G401.6 (cell line): ENCODE results near the gene HLCS.

Source experiments
- FAIRE-seq: peaks from 2 replicates; lab custom pipeline; 2012; peaks lifted over from hg19 to GRCh38; lab: Jason Lieb, UNC

HLCS gene

GRCh38 chr21:36719614-36720013, 246.9 kb downstream of the HLCS start:
- FAIRE-seq: no peak

DNA sequence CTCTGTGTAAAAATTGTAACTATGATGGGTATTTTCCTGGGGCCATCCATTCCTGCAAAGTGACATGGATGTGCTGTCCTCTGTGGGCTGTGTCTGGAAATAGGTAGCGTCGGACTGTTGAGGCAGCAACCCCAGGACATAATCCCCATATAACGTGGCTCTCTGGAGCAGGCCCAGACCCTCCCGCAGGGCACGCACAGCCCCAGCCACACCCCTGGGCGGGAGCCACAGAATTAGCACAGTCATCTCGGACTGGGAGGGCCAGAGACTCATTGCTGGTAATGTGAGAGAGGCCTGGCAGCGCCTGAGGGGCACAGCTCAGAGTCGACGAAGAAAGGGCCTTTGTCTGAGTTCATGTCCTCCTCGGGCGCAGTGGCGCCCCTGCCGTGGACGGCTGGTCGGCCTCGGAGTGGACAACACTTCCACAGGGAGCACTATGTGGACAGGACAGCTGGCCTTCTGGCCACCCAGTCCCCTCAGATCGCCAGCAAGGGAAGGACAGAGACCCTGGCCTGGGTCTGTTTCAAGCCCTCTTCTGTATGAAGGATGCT, 247.4 kb downstream of the HLCS start:
- no peak for FAIRE-seq

DNA sequence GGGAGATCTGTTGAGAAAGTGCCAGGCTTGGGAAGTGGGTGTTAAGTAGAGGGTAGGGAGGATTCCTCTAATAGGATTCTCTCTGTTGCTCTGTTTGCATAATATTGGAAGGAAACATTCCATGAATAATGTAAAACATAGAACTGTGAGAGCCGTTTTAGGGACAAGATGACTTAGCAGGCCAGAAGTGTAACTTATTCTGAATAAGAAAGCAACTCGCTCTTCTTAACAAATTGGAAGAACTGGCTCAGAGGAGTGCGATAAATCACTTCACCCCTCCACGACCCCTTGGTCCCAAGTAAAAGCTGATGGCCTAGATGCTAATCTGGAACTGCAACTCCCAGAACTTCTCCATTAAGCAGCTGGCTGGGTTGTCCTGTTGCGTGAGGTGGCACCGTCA, 248.5 kb downstream of the HLCS start:
- no peak for FAIRE-seq

DNA sequence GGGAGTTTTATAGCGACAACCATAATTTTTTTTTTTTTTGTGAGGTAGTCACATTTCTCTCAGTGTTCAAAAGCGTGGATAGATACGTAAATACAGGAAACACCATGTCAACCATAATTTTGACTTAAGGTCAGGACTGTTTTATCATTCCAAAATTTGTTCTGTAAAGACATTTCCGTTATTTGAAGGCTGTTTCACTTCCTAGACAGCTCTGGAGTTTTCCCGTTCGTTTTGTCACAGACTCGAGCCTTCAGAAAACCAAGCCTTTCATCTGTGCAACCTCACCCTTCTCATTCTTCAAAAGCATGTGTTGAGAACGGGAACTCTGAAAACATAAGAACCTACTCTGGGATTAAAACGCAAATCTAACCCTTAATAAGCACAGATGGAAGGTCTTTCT, 249.6 kb downstream of the HLCS start:
- FAIRE-seq: no peak

- no peak for FAIRE-seq
Observed at GRCh38 chr21:36716387-36716786, 250.1 kb downstream of the HLCS start.

- no peak for FAIRE-seq
Observed at GRCh38 chr21:36713746-36714145, 252.7 kb downstream of the HLCS start.

GRCh38 chr21:36710729-36711048, 255.8 kb downstream of the HLCS start:
- no peak for FAIRE-seq

- no peak for FAIRE-seq
Observed at GRCh38 chr21:36709868-36710728, 256.4 kb downstream of the HLCS start.

GRCh38 chr21:36709030-36709867, 257.2 kb downstream of the HLCS start:
- no peak for FAIRE-seq

GRCh38 chr21:36708286-36709029, 258.0 kb downstream of the HLCS start:
- no peak for FAIRE-seq

DNA sequence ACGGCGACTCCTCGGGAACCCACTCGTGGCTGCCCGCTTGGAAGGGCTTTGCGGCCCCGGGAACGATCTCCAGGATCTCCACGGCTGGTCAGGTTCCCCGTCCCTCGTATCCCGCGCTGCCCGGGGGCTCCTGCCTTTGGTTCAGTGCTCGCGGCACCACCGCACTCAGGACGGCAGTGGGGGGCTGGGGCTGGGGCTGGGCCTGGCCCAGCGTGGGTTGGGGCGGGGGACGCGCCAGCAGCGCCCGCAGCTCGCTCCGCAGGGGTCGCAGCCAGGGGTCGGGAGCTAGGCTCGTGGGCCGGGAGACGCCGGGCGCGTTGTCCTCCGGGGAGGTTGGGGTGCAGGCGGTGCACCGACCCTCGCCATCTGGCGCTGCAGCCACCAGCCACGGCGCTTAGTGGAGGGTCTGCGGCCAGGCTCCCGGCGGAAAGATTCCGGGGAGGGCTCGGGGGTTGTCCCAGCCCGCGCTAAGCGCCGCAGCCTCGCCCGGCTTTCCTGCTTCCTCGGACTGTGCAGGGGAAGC, 258.6 kb downstream of the HLCS start:
- no peak for FAIRE-seq

- no peak for FAIRE-seq
Observed at GRCh38 chr21:36706951-36707762, 259.3 kb downstream of the HLCS start.

GRCh38 chr21:36706482-36706852, 260.0 kb downstream of the HLCS start:
- no peak for FAIRE-seq

- no peak for FAIRE-seq
Observed at GRCh38 chr21:36705679-36706481, 260.6 kb downstream of the HLCS start.

- FAIRE-seq: no peak
Observed at GRCh38 chr21:36704958-36705678, 261.4 kb downstream of the HLCS start.

DNA sequence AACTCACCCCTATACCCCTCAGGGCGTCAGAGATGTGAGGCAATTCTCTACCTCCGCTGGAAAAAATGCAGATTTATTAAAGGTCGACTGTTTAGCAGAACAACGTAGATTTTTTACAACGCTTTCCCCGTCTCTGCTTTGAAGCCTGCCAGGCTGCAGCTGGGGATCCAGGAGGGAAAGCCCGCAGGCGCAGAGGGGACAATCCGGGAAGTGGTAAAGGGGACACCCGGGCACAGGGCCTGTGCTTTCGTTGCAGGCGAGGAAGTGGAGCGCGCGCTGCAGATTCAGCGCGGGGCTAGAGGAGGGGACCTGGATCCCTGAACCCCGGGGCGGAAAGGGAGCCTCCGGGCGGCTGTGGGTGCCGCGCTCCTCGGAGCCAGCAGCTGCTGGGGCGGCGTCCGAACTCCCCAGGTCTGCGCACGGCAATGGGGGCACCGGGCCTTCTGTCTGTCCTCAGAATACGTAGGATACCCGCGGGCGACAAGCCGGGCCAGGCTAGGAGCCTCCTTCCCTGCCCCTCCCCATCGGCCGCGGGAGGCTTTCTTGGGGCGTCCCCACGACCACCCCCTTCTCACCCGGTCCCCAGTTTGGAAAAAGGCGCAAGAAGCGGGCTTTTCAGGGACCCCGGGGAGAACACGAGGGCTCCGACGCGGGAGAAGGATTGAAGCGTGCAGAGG, 262.1 kb downstream of the HLCS start:
- no peak for FAIRE-seq

- no peak for FAIRE-seq
Observed at GRCh38 chr21:36703626-36704280, 262.7 kb downstream of the HLCS start.

DNA sequence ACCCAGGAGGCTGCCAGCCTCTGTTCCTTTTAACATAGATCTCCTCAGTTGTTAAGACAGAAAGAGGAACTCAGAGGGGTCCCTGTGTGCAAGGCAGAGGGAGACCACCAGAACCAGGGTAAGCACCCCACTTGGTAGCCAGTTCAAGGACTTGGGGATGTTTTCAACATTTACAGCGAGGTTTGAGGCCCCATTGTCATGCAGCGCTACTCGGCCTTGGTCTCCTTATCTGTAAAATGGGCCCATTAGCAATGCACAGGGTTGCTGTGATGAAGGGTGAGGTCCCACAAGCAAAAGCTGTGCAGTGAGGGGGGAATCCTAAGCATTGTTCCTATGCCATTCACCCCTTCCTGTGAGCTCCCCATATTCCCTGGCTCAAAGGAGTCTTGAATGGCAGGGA, 263.3 kb downstream of the HLCS start:
- FAIRE-seq: no peak

GRCh38 chr21:36702622-36702968, 263.9 kb downstream of the HLCS start:
- no peak for FAIRE-seq
